ENCODE data around the gene IMPDH1. TPM values are rescaled to one million over a fixed set of nuclear protein-coding genes. Genes with fewer than 3 reads are reported as not detected.

Gene IMPDH1
- total and polyA plus RNA-seq, 9 of the 15 experiments (the other 6 are each of a cell fraction or from before 2014, with no cell fraction given) = 0.80 to 118 (median 64.3) TPM

- TF ChIP-seq, protein P1, sequence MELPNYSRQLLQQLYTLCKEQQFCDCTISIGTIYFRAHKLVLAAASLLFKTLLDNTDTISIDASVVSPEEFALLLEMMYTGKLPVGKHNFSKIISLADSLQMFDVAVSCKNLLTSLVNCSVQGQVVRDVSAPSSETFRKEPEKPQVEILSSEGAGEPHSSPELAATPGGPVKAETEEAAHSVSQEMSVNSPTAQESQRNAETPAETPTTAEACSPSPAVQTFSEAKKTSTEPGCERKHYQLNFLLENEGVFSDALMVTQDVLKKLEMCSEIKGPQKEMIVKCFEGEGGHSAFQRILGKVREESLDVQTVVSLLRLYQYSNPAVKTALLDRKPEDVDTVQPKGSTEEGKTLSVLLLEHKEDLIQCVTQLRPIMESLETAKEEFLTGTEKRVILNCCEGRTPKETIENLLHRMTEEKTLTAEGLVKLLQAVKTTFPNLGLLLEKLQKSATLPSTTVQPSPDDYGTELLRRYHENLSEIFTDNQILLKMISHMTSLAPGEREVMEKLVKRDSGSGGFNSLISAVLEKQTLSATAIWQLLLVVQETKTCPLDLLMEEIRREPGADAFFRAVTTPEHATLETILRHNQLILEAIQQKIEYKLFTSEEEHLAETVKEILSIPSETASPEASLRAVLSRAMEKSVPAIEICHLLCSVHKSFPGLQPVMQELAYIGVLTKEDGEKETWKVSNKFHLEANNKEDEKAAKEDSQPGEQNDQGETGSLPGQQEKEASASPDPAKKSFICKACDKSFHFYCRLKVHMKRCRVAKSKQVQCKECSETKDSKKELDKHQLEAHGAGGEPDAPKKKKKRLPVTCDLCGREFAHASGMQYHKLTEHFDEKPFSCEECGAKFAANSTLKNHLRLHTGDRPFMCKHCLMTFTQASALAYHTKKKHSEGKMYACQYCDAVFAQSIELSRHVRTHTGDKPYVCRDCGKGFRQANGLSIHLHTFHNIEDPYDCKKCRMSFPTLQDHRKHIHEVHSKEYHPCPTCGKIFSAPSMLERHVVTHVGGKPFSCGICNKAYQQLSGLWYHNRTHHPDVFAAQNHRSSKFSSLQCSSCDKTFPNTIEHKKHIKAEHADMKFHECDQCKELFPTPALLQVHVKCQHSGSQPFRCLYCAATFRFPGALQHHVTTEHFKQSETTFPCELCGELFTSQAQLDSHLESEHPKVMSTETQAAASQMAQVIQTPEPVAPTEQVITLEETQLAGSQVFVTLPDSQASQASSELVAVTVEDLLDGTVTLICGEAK (IDR thresholded peaks at IDR 0.05) = peak; percentile 74
- TF ChIP-seq, protein P1 (CRISPR knock-in tag; IDR thresholded peaks at IDR 0.05) = no peak
- TF ChIP-seq FOXM1 (IDR thresholded peaks at IDR 0.05; ENCODE audit: low read depth) (no peak), FOXM1 (CRISPR knock-in tag; IDR thresholded peaks at IDR 0.05; ENCODE audit: low read depth) (no peak), RFX5 (IDR thresholded peaks at IDR 0.05; ENCODE audit: low read depth, low read length) (no peak), ZNF174 (CRISPR knock-in tag; IDR thresholded peaks at IDR 0.05) (no peak), NCOA4 (IDR thresholded peaks at IDR 0.05; ENCODE audit: partially characterized antibody) (no peak), SMC3 (conservative IDR thresholded peaks at IDR 0.05; ENCODE audit: insufficient read depth, low read depth, low read length) (no peak), U2AF2 (optimal IDR thresholded peaks at IDR 0.05; ENCODE audit: low read depth, low read length) (no peak), MBD2 (IDR thresholded peaks at IDR 0.05; ENCODE audit: borderline replicate concordance, low read depth) (peak; percentile 1; the same call in 1 of the 2 replicates), OTX1 (CRISPR knock-in tag; IDR thresholded peaks at IDR 0.05) (no peak), BCL6 (CRISPR knock-in tag; IDR thresholded peaks at IDR 0.05) (no peak), ZNF766 (CRISPR knock-in tag; conservative IDR thresholded peaks at IDR 0.05) (no peak), PPARD (CRISPR knock-in tag; IDR thresholded peaks at IDR 0.05) (no peak), ESRRB (CRISPR knock-in tag; IDR thresholded peaks at IDR 0.05; ENCODE audit: borderline replicate concordance) (no peak), NFRKB (IDR thresholded peaks at IDR 0.05; ENCODE audit: low read depth) (no peak), ARNT (IDR thresholded peaks at IDR 0.05) (no peak), FOXP1 (CRISPR knock-in tag; IDR thresholded peaks at IDR 0.05) (peak; percentile 92), ZNF551 (CRISPR knock-in tag; IDR thresholded peaks at IDR 0.05) (no peak)
- TF ChIP-seq, protein P2, sequence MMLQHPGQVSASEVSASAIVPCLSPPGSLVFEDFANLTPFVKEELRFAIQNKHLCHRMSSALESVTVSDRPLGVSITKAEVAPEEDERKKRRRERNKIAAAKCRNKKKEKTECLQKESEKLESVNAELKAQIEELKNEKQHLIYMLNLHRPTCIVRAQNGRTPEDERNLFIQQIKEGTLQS (IDR thresholded peaks at IDR 0.05) = no peak
- TF ChIP-seq, protein P2 (CRISPR knock-in tag; conservative IDR thresholded peaks at IDR 0.05) = no peak
These were observed 4.1 kb downstream of the IMPDH1 start (continued) for GRCh38 chr7:128405471-128406313.
